DMS53 (cell line): ENCODE results near the gene GCNT2.
"Not testable (repeated sequence)": the region's sequence is repeated elsewhere in the genome, so short reads cannot be mapped to it uniquely, and the experiment has no call there.

Source experiments
- DNase-seq: peaks from one replicate; lab custom pipeline; 2025; lab: John Stamatoyannopoulos, UW

The GCNT2 gene

GRCh38 chr6:10521104-10521808 is at the start of gene GCNT2:
GCNT2 (plus strand) TSS chr6:10521351; CDS start chr6:10528912, 7,561 bp downstream.
- no peak for DNase-seq

- DNase-seq = no peak
Measured at GRCh38 chr6:10472634-10473033, 48.5 kb upstream of the GCNT2 start.

DNA sequence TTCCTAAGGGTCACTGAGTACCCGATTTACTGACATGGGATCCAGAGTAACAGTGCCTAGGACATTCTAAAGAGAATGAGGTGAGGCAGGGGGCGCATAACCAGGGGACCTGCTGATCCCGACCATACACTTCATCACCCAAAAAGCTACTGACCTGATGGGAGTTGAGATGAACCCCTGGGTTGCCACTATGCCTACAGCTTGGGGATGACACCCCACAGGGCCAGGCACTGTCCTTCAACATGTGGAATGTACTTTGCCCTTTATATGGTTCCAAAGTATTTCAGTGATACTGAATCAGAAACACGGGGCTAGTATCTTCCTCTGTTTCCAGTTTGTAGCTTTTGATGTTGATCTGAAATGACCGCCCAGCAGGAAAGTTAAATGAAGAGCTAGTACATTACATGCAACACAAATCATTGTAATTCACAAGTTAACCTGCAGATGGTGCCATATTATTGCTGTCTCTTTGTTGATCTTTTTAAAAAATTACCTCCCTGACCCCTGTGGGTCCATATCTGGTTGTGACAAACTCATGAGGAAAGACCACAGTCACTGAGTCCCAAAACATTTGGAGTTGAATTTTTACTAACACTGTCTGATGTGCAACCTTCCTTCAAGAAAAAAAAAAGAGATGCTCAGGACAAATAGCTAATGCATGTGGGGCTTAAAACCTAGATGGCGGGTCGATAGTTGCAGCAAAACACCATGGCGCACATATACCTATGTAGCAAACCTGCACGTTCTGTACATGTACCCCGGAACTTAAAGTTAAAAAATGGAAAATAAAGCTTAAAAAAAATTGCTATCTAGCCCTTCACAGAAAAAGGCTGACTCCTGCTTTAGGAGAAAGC is 42.7 kb upstream of the GCNT2 start:
- peak; percentile 64 for DNase-seq

DNA sequence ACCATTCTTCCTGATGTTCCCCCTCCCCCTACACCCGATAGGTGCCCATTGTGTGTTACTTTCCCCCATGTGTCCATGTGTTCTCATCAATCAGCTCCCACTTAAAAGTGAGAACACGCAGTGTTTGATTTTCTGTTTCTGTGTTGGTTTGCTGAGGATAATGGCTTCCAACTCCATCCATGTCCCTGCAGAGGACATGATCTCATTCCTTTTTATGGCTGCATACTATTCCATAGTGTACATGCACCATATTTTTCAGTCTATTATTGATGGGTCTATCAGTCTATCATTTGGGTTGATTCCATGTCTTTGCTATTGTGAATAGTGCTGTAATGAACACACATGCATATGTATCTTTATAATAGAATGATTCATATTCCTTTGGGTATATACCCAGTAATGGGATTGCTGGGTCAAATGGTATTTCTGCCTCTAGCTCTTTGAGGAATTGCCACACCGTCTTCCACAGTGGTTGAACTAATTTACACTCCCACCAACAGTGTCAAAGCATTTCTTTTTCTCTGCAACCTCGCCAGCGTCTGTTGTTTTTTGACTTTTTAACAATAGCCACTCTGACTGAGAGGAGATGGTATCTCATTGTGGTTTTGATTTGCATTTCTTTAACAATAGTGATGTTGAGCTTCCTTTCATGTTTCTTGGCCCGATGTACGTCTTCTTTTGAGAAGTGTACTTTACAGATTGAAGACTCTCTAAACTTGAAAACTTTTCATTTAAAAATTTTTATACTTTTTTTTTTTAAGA is 41.0 kb upstream of the GCNT2 start:
- no peak for DNase-seq

- DNase-seq = no peak
Measured at GRCh38 chr6:10481101-10481500, 40.0 kb upstream of the GCNT2 start.

- DNase-seq = no peak
Measured at GRCh38 chr6:10482636-10483257, 38.4 kb upstream of the GCNT2 start.

DNA sequence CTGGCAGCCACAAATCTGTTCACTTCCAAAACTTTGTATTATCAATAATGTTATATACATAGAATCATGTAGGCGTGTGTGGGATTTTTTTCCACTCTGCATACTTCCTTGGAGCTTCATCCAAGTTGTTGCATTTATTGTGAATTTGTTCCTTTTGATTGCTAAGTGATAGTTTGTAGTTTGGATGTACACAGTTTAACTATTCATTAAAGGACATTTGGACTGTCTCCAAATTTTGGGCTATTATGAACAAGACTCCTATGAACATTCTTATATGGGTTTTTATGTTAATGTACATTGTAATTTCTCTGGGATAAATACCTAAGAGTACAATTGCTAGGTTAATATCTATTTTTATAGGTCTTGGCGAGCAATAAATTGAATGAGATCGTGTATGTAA is 36.2 kb upstream of the GCNT2 start:
- no peak for DNase-seq

DNA sequence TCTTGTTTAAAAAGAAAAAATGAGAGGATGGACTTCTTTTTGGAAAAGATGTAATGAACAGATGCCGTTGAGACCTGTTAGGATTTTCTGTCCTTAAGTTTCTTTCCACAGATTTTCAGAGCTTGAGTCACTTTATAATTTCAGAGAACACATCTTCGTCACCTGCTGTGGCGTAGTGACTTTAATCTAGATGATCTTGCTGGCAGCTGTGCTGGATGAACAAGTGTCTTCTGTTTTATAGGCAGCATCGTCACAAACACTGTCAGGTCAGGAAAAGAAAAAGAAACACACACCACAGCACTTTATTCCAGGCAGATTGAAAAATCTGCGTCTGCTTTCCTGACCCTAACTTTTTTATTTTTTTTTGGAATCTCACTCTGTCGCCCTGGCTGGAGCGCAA is 35.7 kb upstream of the GCNT2 start:
- DNase-seq = no peak

DNA sequence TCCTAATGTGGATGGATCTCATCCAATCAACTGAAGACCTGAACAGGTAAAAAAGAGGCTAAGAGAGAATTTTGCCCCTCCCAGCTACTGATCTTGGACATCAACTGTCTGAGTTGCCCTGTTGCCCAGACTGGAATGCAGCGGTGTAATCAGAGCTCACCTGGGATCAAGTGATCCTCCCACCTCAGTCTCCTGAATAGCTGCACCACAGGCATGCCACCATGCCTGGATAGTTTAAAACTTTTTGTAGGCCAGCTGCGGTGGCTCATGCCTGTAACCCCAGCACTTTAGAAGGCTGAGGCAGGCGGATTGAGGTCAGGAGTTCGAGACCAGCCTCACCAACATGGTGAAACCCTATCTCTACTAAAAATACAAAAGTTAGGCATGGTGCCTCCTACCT is 34.9 kb upstream of the GCNT2 start:
- no peak for DNase-seq

- DNase-seq = not testable (repeated sequence)
Measured at GRCh38 chr6:10486944-10487588, 34.1 kb upstream of the GCNT2 start.

- no peak for DNase-seq
Measured at GRCh38 chr6:10487668-10488327, 33.4 kb upstream of the GCNT2 start.

DNA sequence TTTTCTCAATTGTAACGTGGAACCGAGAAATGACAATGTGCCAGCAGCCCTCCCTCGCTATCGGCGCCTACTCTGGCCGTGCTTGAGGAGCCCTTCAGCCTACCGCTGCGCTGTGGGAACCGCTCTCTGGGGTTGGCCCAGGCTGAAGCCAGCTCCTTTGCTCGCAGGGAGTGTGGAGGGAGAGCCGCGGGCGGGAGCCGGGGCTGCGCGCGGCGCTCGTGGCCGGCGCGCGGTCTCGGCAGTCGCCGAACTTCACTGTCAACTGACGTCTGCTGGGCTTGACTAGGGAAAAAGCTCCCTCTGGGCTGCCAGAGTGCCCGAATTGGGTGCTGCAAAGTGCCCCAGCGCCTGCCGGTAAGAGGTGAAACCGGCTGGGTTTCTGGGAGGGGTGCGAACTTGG is 29.7 kb upstream of the GCNT2 start:
- no peak for DNase-seq

GRCh38 chr6:10491905-10492304 is 29.2 kb upstream of the GCNT2 start:
- DNase-seq = not testable (repeated sequence)

DNA sequence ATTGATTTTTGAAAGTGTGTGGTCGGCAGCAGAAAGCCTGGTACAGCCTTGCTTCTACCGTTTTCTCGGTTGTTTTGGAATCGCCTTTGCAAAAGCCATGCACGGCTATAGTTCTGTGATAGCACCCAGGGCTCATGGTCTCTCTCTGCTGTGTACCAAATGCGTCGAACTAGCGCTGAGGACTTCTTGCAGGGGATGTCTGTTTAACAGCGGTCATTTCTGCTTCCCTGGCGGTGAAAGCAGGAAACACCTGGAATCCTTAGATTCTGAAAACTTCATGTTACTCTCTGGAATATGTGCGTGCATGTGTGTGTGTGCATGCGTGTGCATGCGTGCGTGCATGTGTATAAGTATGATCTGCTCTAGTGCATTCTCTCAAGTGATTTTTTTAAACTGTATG is 26.1 kb upstream of the GCNT2 start:
- peak; percentile 18 for DNase-seq

DNA sequence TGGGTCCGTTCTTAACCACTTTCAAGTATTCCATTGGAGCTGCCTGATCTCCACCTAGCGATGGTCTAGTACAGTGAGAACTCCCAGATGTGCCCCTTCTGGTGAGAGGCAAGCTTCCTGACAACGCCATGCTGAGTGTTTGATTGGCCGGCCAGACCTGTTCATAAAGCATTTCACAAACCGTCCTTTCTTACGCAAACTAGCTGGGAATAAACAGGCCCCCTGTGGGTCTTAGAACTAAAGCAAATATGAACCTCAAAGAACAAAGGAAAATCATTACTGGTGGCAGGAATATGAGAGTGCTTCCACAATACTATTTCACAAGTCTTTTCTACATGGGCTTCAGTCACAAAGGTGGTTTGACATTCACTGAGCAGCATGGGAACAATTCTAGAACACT is 15.6 kb upstream of the GCNT2 start:
- no peak for DNase-seq

DNA sequence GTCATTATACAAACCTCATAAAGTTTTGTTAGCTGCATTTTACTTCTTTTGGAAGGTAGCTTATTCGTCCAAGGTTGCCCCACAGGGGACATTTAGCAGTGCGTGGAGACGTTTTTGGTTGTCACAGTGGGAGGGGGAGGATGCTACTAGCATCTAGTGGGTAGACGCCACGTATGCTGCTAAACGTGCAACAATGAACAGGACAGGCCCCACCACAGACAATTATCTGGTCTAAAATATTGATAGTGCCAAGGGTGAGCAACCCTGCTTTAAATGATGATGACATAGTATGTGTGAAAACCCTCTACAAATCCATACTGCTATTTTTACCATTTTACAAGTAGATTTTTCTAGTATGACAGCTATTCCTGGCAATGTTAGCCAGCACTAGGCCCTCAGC is 13.9 kb upstream of the GCNT2 start:
- no peak for DNase-seq

DNA sequence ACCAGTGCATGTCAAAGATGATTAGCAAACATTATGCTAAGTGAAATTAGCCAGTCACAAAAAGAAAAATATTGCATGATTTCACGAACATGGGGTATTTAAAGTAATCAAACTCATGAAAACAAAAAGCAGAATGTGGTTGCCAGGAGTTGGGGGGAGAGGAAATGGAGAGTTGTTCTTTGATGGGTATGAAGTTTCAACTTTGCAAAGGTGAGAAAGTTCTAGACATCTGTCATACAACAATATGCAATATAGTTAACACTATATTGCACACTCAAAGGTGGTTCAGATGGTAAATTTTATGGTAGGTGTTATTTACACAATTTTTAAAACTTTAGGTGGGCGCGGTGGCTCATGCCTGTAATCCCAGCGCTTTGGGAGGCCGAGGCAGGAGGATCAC is 13.4 kb upstream of the GCNT2 start:
- no peak for DNase-seq

GRCh38 chr6:10510592-10511367 is 10.4 kb upstream of the GCNT2 start:
- peak; percentile 87 for DNase-seq

DNA sequence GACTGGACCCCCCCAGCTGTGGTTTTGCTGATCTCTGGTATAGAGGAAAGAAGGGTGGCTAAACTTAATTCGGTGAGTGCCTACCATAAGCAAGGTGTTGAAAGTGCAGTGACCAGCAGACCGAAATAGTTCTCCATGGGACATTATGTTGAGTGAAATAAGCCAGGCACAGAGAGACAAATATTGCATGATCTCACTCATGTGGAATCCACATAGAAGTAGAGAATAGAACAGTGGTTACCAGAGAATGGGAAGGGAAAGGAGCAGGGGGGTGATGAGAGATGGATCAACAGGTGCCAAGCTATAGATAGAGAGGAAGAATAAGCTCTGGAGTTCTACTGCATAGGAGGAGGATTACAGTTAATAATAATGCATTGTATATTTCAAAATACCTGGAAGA is 9.7 kb upstream of the GCNT2 start:
- peak; percentile 40 for DNase-seq

GRCh38 chr6:10513544-10513943 is 7.6 kb upstream of the GCNT2 start:
- DNase-seq = no peak
